WTC11 (cell line): ENCODE results near the gene ADGRV1. TPM values are rescaled to one million over a fixed set of nuclear protein-coding genes. Genes with fewer than 3 reads are reported as not detected.
A peak's percentile ranks its signal among the peaks of the same experiment; 100 is the strongest.

Source experiments
- ATAC-seq: fragments of 200-7000 bp; cut with Tn5 transposase; 2 replicates; pipeline ENCODE4 v1.10.0; 2021; ENCODE audit warnings: mild to moderate bottlenecking, moderate library complexity
- CTCF ChIA-PET: fragments of 300-600 bp; sonication (Branson Sonifier 250); formaldehyde crosslinking; loops from one replicate; lab custom pipeline; 2021; ENCODE audit warnings: antibody characterized with exemption; lab: Charles Lee
- POLR2A ChIA-PET: fragments of 350-600 bp; sonication (Branson Sonifier 250); formaldehyde crosslinking; loops from one replicate; lab custom pipeline; 2021; ENCODE audit warnings: antibody characterized with exemption; lab: Charles Lee
- DNase-seq: peaks from one replicate; pipeline ENCODE4 v3.0.0; 2021; ENCODE audit warnings: low spot score
- H3K27ac Mint-ChIP-seq: 2 replicates; pipeline ENCODE4 v1.8.0; 2021; ENCODE audit warnings: mixed read lengths
- H3K27me3 Mint-ChIP-seq: 2 replicates; pipeline ENCODE4 v1.8.0; 2021; ENCODE audit warnings: low read depth, mild to moderate bottlenecking, moderate library complexity, mixed read lengths
- H3K36me3 Mint-ChIP-seq: 2 replicates; pipeline ENCODE4 v1.8.0; 2021; ENCODE audit warnings: mixed read lengths
- H3K4me1 Mint-ChIP-seq: 2 replicates; pipeline ENCODE4 v1.8.0; 2022; ENCODE audit warnings: mixed read lengths
- H3K4me3 Mint-ChIP-seq: 2 replicates; pipeline ENCODE4 v1.8.0; 2021; ENCODE audit warnings: mild to moderate bottlenecking, moderate library complexity, mixed read lengths
- H3K9me3 Mint-ChIP-seq: 2 replicates; pipeline ENCODE4 v1.8.0; 2021; ENCODE audit warnings: mixed read lengths
- CBFB ChIP-seq: sonication (generic); formaldehyde crosslinking; IDR thresholded peaks from 2 replicates; pipeline ENCODE4 v1.8.1; 2022; ENCODE audit warnings: mild to moderate bottlenecking, low read depth, missing genetic modification reagents
- FOXJ3 ChIP-seq: sonication (generic); formaldehyde crosslinking; IDR thresholded peaks from 2 replicates; pipeline ENCODE4 v1.9.0; 2021; ENCODE audit warnings: missing genetic modification reagents, mild to moderate bottlenecking, borderline replicate concordance
- GTF2I ChIP-seq: fragments of 250-450 bp; sonication (Bioruptor Pico); conservative IDR thresholded peaks from 2 replicates; pipeline ENCODE4 v1.4.0; 2021; ENCODE audit warnings: mild to moderate bottlenecking
- NR1H2 ChIP-seq: sonication (generic); formaldehyde crosslinking; IDR thresholded peaks from 2 replicates; pipeline ENCODE4 v1.9.0; 2021; ENCODE audit warnings: mild to moderate bottlenecking, moderate library complexity, missing genetic modification reagents
- SMAD3 ChIP-seq: sonication (generic); formaldehyde crosslinking; IDR thresholded peaks from 2 replicates; pipeline ENCODE4 v1.8.0; 2022; ENCODE audit warnings: missing genetic modification reagents, mild to moderate bottlenecking, borderline replicate concordance
- ZNF121 ChIP-seq: sonication (generic); formaldehyde crosslinking; IDR thresholded peaks from 2 replicates; pipeline ENCODE4 v1.8.0; 2023; ENCODE audit warnings: missing genetic modification reagents
- ZNF219 ChIP-seq: sonication (generic); formaldehyde crosslinking; IDR thresholded peaks from 2 replicates; pipeline ENCODE4 v1.8.0; 2023; ENCODE audit warnings: missing genetic modification reagents, mild to moderate bottlenecking, borderline replicate concordance
- total RNA-seq: library from RNA; stranded (reverse); gene quantifications from 3 replicates; pipeline ENCODE4 v1.2.3, GENCODE V29; 2021
- TF ChIP-seq, protein P1 (sequence below): sonication (generic); formaldehyde crosslinking; IDR thresholded peaks from 2 replicates; pipeline ENCODE4 v1.8.1; 2023; ENCODE audit warnings: mild to moderate bottlenecking, moderate library complexity, missing genetic modification reagents
- TF ChIP-seq, protein P2 (sequence below): sonication (generic); formaldehyde crosslinking; IDR thresholded peaks from 2 replicates; pipeline ENCODE4 v1.8.0; 2022; ENCODE audit warnings: missing genetic modification reagents
- TF ChIP-seq, protein P3 (sequence below): sonication (generic); formaldehyde crosslinking; IDR thresholded peaks from 2 replicates; pipeline ENCODE4 v1.8.0; 2023; ENCODE audit warnings: missing genetic modification reagents, mild to moderate bottlenecking, borderline replicate concordance
- TF ChIP-seq, protein P4 (sequence below): sonication (generic); formaldehyde crosslinking; IDR thresholded peaks from 2 replicates; pipeline ENCODE4 v1.8.0; 2022; ENCODE audit warnings: mild to moderate bottlenecking, missing genetic modification reagents
- TF ChIP-seq, protein P5 (sequence below): sonication (generic); formaldehyde crosslinking; IDR thresholded peaks from 2 replicates; pipeline ENCODE4 v1.8.1; 2023; ENCODE audit warnings: mild to moderate bottlenecking, missing genetic modification reagents

Gene ADGRV1
- total RNA-seq, 1 experiment from 2014 or later = 74.5 TPM

DNA sequence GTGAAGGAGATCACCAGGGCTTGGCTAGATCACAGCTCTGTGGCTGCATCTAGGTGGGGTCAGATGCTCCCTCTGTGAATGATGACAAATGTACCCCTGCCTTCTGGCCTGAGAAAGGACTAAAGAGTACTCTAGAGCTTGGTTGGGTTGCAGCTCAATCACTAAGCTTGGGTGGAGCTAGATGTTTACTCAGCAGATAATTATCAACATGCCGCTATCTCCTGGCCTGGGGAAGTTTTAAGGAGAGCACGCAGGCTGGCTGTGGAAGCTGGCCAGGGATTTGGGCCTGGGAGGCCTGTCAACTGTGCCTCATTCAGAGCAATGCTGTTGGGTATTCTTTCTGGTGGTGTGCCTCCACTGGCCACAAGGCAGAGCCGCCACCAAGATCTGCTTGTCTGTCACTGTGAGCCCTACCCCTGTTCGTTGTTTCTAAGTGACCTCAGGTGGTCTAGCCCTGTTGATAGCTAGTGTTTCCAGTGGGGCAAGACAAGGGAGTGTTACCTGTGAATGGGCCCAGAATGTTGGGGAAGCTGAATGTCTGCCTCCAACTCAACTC, 181.7 kb downstream of the ADGRV1 start:
- Mint-ChIP-seq H3K27ac (no peak overlapping the region), H3K4me1 (peaks cover 19% of the 10 kb centered on the region), H3K9me3 (peaks cover 5% of the 10 kb centered on the region; the same call in 1 of the 2 replicates), H3K4me3 (no peak overlapping the region), H3K36me3 (peaks cover 42% of the 10 kb centered on the region), H3K27me3 (no peaks in the 10 kb centered on the region)
- TF ChIP-seq, protein P1, sequence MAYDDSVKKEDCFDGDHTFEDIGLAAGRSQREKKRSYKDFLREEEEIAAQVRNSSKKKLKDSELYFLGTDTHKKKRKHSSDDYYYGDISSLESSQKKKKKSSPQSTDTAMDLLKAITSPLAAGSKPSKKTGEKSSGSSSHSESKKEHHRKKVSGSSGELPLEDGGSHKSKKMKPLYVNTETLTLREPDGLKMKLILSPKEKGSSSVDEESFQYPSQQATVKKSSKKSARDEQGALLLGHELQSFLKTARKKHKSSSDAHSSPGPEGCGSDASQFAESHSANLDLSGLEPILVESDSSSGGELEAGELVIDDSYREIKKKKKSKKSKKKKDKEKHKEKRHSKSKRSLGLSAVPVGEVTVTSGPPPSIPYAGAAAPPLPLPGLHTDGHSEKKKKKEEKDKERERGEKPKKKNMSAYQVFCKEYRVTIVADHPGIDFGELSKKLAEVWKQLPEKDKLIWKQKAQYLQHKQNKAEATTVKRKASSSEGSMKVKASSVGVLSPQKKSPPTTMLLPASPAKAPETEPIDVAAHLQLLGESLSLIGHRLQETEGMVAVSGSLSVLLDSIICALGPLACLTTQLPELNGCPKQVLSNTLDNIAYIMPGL (CRISPR knock-in tag) = no peak
- TF ChIP-seq CBFB (CRISPR knock-in tag) (no peak), FOXJ3 (no peak), GTF2I (CRISPR knock-in tag) (no peak), ZNF121 (CRISPR knock-in tag) (no peak), SMAD3 (no peak), NR1H2 (no peak), ZNF219 (CRISPR knock-in tag) (no peak)
- TF ChIP-seq, protein P2, sequence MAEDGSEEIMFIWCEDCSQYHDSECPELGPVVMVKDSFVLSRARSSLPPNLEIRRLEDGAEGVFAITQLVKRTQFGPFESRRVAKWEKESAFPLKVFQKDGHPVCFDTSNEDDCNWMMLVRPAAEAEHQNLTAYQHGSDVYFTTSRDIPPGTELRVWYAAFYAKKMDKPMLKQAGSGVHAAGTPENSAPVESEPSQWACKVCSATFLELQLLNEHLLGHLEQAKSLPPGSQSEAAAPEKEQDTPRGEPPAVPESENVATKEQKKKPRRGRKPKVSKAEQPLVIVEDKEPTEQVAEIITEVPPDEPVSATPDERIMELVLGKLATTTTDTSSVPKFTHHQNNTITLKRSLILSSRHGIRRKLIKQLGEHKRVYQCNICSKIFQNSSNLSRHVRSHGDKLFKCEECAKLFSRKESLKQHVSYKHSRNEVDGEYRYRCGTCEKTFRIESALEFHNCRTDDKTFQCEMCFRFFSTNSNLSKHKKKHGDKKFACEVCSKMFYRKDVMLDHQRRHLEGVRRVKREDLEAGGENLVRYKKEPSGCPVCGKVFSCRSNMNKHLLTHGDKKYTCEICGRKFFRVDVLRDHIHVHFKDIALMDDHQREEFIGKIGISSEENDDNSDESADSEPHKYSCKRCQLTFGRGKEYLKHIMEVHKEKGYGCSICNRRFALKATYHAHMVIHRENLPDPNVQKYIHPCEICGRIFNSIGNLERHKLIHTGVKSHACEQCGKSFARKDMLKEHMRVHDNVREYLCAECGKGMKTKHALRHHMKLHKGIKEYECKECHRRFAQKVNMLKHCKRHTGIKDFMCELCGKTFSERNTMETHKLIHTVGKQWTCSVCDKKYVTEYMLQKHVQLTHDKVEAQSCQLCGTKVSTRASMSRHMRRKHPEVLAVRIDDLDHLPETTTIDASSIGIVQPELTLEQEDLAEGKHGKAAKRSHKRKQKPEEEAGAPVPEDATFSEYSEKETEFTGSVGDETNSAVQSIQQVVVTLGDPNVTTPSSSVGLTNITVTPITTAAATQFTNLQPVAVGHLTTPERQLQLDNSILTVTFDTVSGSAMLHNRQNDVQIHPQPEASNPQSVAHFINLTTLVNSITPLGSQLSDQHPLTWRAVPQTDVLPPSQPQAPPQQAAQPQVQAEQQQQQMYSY = no peak
- TF ChIP-seq, protein P3, sequence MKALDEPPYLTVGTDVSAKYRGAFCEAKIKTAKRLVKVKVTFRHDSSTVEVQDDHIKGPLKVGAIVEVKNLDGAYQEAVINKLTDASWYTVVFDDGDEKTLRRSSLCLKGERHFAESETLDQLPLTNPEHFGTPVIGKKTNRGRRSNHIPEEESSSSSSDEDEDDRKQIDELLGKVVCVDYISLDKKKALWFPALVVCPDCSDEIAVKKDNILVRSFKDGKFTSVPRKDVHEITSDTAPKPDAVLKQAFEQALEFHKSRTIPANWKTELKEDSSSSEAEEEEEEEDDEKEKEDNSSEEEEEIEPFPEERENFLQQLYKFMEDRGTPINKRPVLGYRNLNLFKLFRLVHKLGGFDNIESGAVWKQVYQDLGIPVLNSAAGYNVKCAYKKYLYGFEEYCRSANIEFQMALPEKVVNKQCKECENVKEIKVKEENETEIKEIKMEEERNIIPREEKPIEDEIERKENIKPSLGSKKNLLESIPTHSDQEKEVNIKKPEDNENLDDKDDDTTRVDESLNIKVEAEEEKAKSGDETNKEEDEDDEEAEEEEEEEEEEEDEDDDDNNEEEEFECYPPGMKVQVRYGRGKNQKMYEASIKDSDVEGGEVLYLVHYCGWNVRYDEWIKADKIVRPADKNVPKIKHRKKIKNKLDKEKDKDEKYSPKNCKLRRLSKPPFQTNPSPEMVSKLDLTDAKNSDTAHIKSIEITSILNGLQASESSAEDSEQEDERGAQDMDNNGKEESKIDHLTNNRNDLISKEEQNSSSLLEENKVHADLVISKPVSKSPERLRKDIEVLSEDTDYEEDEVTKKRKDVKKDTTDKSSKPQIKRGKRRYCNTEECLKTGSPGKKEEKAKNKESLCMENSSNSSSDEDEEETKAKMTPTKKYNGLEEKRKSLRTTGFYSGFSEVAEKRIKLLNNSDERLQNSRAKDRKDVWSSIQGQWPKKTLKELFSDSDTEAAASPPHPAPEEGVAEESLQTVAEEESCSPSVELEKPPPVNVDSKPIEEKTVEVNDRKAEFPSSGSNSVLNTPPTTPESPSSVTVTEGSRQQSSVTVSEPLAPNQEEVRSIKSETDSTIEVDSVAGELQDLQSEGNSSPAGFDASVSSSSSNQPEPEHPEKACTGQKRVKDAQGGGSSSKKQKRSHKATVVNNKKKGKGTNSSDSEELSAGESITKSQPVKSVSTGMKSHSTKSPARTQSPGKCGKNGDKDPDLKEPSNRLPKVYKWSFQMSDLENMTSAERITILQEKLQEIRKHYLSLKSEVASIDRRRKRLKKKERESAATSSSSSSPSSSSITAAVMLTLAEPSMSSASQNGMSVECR (CRISPR knock-in tag) = no peak
- TF ChIP-seq, protein P4, sequence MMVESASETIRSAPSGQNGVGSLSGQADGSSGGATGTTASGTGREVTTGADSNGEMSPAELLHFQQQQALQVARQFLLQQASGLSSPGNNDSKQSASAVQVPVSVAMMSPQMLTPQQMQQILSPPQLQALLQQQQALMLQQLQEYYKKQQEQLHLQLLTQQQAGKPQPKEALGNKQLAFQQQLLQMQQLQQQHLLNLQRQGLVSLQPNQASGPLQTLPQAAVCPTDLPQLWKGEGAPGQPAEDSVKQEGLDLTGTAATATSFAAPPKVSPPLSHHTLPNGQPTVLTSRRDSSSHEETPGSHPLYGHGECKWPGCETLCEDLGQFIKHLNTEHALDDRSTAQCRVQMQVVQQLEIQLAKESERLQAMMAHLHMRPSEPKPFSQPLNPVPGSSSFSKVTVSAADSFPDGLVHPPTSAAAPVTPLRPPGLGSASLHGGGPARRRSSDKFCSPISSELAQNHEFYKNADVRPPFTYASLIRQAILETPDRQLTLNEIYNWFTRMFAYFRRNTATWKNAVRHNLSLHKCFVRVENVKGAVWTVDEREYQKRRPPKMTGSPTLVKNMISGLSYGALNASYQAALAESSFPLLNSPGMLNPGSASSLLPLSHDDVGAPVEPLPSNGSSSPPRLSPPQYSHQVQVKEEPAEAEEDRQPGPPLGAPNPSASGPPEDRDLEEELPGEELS (CRISPR knock-in tag) = no peak
- TF ChIP-seq, protein P5, sequence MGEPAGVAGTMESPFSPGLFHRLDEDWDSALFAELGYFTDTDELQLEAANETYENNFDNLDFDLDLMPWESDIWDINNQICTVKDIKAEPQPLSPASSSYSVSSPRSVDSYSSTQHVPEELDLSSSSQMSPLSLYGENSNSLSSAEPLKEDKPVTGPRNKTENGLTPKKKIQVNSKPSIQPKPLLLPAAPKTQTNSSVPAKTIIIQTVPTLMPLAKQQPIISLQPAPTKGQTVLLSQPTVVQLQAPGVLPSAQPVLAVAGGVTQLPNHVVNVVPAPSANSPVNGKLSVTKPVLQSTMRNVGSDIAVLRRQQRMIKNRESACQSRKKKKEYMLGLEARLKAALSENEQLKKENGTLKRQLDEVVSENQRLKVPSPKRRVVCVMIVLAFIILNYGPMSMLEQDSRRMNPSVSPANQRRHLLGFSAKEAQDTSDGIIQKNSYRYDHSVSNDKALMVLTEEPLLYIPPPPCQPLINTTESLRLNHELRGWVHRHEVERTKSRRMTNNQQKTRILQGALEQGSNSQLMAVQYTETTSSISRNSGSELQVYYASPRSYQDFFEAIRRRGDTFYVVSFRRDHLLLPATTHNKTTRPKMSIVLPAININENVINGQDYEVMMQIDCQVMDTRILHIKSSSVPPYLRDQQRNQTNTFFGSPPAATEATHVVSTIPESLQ (CRISPR knock-in tag) = no peak
- CTCF ChIA-PET = no interaction called here
- DNase-seq (no peak), ATAC-seq (peak; percentile 89)
- POLR2A ChIA-PET = no interaction called here
